H1 (cell line): Measurements from ENCODE around the gene YWHAQ. TPM values are rescaled to one million over a fixed set of nuclear protein-coding genes. Genes with fewer than 3 reads are reported as not detected.

ENCODE experiments used
- BACH1 ChIP-seq: IDR thresholded peaks from 2 replicates; pipeline ENCODE4 v1.6.1; 2012; ENCODE audit warnings: low read length, improper control_type of control experiment
- CBX5 ChIP-seq: fragments of 300-800, 300-1000 bp; sonication (generic); IDR thresholded peaks from 2 replicates; pipeline ENCODE4 v1.7.1; 2016; ENCODE audit warnings: antibody characterized with exemption, low read length, low read depth
- CREB1 ChIP-seq: IDR thresholded peaks from 2 replicates; pipeline ENCODE4 v1.6.1; 2012; ENCODE audit warnings: inconsistent platforms
- EZH2 ChIP-seq: fragments of 200-600 bp; sonication (generic); IDR thresholded peaks from 2 replicates; pipeline ENCODE4 v1.7.1; 2012; ENCODE audit warnings: low read depth, mild to moderate bottlenecking, moderate library complexity, low read length, inconsistent platforms; ENCODE audit not compliant: severe bottlenecking
- HDAC6 ChIP-seq: IDR thresholded peaks from one replicate; pipeline ENCODE4 v1.7.1; 2012; ENCODE audit warnings: low read depth, mild to moderate bottlenecking, inconsistent platforms, low read length, moderate library complexity
- SAP30 ChIP-seq: fragments of 300-600 bp; sonication (generic); IDR thresholded peaks from 2 replicates; pipeline ENCODE4 v1.7.1; 2012; ENCODE audit warnings: low read length, moderate library complexity, mild to moderate bottlenecking, inconsistent platforms; ENCODE audit not compliant: insufficient read depth, insufficient replicate concordance
- SIN3A ChIP-seq, 2 experiments: IDR thresholded peaks in 1 of 2; conservative IDR thresholded peaks in 1 of 2; 2 replicates each; pipeline ENCODE4 v1.6.1; 2011 to 2012; ENCODE audit warnings: low read length in 2 of 2, improper control_type of control experiment in 1 of 2, low read depth in 1 of 2, mild to moderate bottlenecking in 1 of 2
- polyA plus RNA-seq, 7 experiments: library from polyadenylated mRNA; depleted of rRNA in 3 of 7; stranded (reverse) in 5 of 7; unstranded in 2 of 7; fragments of >200 nt in 5 of 7; fragments of 200-250 nt in 2 of 7; gene quantifications; 1 replicate in 5 of 7; 2 replicates in 1 of 7; 4 replicates in 1 of 7; pipeline versions ENCODE4 v1.2.1 to v1.2.3, GENCODE V29; 2011 to 2013; ENCODE audit warnings: missing spikeins in 2 of 7, mixed read lengths in 2 of 7
- total RNA-seq: library from RNA; stranded (reverse); fragmentation: NEBNext Ultra II Directional; extraction: Animal tissue kit (Norgen Biotek cat#: 25700); gene quantifications from 2 replicates; pipeline ENCODE4 v1.2.1, GENCODE V29; 2021

The YWHAQ gene
- total and polyA plus RNA-seq, 2 of the 8 experiments (the other 6 are each of a cell fraction or from before 2014, with no cell fraction given), result 244 to 480 TPM

DNA sequence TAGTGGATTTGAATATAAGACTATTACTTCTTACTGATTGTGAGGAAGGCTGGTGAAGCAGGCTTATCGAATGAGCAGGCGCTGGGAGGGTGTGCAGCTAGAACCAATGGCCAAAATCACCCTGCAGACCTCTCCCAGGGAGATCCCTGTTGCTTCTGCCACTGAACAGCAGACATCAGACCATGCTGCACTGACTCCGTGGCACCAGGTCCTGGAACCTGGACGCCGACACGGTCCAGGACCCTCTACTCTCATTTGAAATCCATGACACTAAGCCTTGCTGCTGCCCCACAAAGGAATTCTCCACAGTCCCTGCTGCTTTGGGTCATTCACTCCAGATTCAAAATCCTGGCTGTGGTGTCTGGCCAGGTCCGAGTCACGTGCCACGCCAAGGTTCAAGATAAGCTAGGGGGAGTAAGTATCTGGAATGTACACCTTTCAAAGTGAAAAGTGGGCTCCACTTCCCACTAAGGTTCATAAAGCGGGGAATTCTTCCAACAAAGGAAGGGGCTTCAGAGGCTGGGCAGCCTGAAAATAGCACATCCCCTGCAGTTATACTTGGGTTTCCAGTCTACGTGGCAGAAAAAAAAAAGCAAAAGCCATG lies 9.0 kb upstream of the YWHAQ start (continued):
- no peak for TF ChIP-seq CBX5
- TF ChIP-seq HDAC6, result no peak
- TF ChIP-seq SAP30, result no peak
- TF ChIP-seq CREB1, result no peak
- no peak for TF ChIP-seq BACH1
- no peak for TF ChIP-seq EZH2
- TF ChIP-seq SIN3A (conservative IDR thresholded peaks at IDR 0.05 in 1 of 2, IDR thresholded peaks at IDR 0.05 in 1 of 2; ENCODE audit: low read depth in 1 of 2, low read length in 2 of 2), result no peak
